ENCODE results near the gene EDN1. TPM values are rescaled to one million over a fixed set of nuclear protein-coding genes. Genes with fewer than 3 reads are reported as not detected.

The EDN1 gene
- total and polyA plus RNA-seq, 2 of the 13 experiments (the other 11 are each of a cell fraction or from before 2014, with no cell fraction given), result 0.15 to 1.2 TPM

DNA sequence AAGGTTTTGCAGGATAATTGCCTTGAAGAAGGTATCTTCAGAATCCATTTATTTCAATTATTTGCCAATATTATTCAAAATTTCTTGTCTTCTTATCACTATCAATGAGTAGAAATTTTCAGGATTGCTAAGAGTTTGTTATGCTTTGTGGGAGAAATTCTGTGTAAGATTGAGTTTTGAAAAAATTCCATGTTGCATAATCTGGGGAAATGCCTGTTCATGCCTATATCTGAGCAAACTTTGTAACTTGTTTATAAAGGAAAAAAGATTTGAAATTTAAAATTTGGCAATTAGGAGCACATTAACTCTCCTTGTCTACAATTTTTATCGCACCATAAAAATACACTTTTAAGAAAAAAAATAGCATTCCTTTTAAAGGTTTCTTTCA lies 39.8 kb upstream of the EDN1 start:
- H3K27ac ChIP-seq (ENCODE audit: extremely low read length, insufficient read depth, low read length), result no peak overlapping the region
- CTCF ChIA-PET (ENCODE audit: low intra/inter-chr PET ratio, low total read pairs), result no interaction called here
- TF ChIP-seq HIC2 (CRISPR knock-in tag; IDR thresholded peaks at IDR 0.05; ENCODE audit: low read depth), result no peak
- no peak for TF ChIP-seq GTF3A (CRISPR knock-in tag; conservative IDR thresholded peaks at IDR 0.05)
- TF ChIP-seq AKAP8 (CRISPR knock-in tag; IDR thresholded peaks at IDR 0.05), result no peak
- no peak for TF ChIP-seq BRD4 (CRISPR knock-in tag; IDR thresholded peaks at IDR 0.05)
- no peak for TF ChIP-seq ZNF782 (CRISPR knock-in tag; IDR thresholded peaks at IDR 0.05; ENCODE audit: borderline replicate concordance)
- no peak for TF ChIP-seq MAZ (IDR thresholded peaks at IDR 0.05; ENCODE audit: borderline replicate concordance, low read depth, low read length)
- TF ChIP-seq MAZ (CRISPR knock-in tag; IDR thresholded peaks at IDR 0.05; ENCODE audit: low read depth), result no peak
- TF ChIP-seq ZNF75D (CRISPR knock-in tag; IDR thresholded peaks at IDR 0.05; ENCODE audit: borderline replicate concordance), result no peak
- TF ChIP-seq TCF7 (IDR thresholded peaks at IDR 0.05; ENCODE audit: low read depth), result no peak
- no peak for TF ChIP-seq HDAC1 (CRISPR knock-in tag; IDR thresholded peaks at IDR 0.05)
- TF ChIP-seq ZNF275 (CRISPR knock-in tag; IDR thresholded peaks at IDR 0.05; ENCODE audit: borderline replicate concordance), result no peak
- TF ChIP-seq ZNF549 (CRISPR knock-in tag; IDR thresholded peaks at IDR 0.05), result no peak
- no peak for TF ChIP-seq ARID2 (CRISPR knock-in tag; IDR thresholded peaks at IDR 0.05; ENCODE audit: borderline replicate concordance)
- no peak for TF ChIP-seq ZNF30 (CRISPR knock-in tag; IDR thresholded peaks at IDR 0.05)
- TF ChIP-seq, protein P1, sequence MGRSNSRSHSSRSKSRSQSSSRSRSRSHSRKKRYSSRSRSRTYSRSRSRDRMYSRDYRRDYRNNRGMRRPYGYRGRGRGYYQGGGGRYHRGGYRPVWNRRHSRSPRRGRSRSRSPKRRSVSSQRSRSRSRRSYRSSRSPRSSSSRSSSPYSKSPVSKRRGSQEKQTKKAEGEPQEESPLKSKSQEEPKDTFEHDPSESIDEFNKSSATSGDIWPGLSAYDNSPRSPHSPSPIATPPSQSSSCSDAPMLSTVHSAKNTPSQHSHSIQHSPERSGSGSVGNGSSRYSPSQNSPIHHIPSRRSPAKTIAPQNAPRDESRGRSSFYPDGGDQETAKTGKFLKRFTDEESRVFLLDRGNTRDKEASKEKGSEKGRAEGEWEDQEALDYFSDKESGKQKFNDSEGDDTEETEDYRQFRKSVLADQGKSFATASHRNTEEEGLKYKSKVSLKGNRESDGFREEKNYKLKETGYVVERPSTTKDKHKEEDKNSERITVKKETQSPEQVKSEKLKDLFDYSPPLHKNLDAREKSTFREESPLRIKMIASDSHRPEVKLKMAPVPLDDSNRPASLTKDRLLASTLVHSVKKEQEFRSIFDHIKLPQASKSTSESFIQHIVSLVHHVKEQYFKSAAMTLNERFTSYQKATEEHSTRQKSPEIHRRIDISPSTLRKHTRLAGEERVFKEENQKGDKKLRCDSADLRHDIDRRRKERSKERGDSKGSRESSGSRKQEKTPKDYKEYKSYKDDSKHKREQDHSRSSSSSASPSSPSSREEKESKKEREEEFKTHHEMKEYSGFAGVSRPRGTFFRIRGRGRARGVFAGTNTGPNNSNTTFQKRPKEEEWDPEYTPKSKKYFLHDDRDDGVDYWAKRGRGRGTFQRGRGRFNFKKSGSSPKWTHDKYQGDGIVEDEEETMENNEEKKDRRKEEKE (IDR thresholded peaks at IDR 0.05), result no peak
- TF ChIP-seq ZXDC (CRISPR knock-in tag; IDR thresholded peaks at IDR 0.05), result no peak

More for the DNA sequence above, 39.8 kb upstream of the EDN1 start:
- in situ Hi-C loops (cut with HindIII; ENCODE audit: extremely low pct_ligation_motif_present, low pct_unique_long_range_greater_than_20kb) (no loop called here), intact Hi-C loops (cut with micrococcal nuclease; ENCODE audit: unreplicated experiment) (no loop called here)
- no peak overlapping the region for H3K4me3 ChIP-seq (replicated peaks in 1 of 3; ENCODE audit: insufficient read depth in 1 of 3, low read depth in 2 of 3, low read length in 3 of 3)
- H3K9me3 ChIP-seq (ENCODE audit: low read length), result no peaks in the 10 kb centered on the region
- no TSS peak for BruUV-seq (replicated peaks)
- H3K9ac ChIP-seq (ENCODE audit: insufficient read depth, low read depth, low read length), result no peak overlapping the region
- H3K4me2 ChIP-seq (ENCODE audit: low read depth, low read length), result no peak overlapping the region
- H3K4me1 ChIP-seq (ENCODE audit: insufficient read depth, low read length), result no peaks in the 10 kb centered on the region
- H2AFZ ChIP-seq (ENCODE audit: low read length), result no peak overlapping the region
- ATAC-seq (no peak), FAIRE-seq (no peak), DNase-seq (ENCODE audit: low spot score) (no peak)
- WGBS (ENCODE audit: low lambda C conversion rate), result 61% methylated on average over 1 of the region's 1 CpG
- no peaks in the 10 kb centered on the region for H4K20me1 ChIP-seq (ENCODE audit: insufficient read depth, low read length)
- H3K79me2 ChIP-seq (ENCODE audit: insufficient read depth, low read length), result no peaks in the 10 kb centered on the region
- H3K36me3 ChIP-seq (replicated peaks in 1 of 2; ENCODE audit: control insufficient read depth in 1 of 2, insufficient read depth in 2 of 2, low read length in 2 of 2), result no peaks in the 10 kb centered on the region
- POLR2A ChIA-PET, result no interaction called here
- no peaks in the 10 kb centered on the region for H3K27me3 ChIP-seq (ENCODE audit: control insufficient read depth in 1 of 2, insufficient read depth in 2 of 2, low read length in 2 of 2)
